Neural progenitor cell (in vitro differentiated cells): Measurements from ENCODE around the gene FAIM2. TPM values are rescaled to one million over a fixed set of nuclear protein-coding genes. Genes with fewer than 3 reads are reported as not detected.

Experiments
- DNase-seq: peaks from one replicate; pipeline ENCODE4 v3.0.0-alpha.2; 2016; ENCODE audit warnings: low spot score
- H2AFZ ChIP-seq: fragments of 200-600 bp; sonication (generic); replicated peaks from 2 replicates; pipeline ENCODE4 v1.6.1; 2016; ENCODE audit warnings: antibody characterized with exemption
- H3F3A ChIP-seq: fragments of 200-600 bp; sonication (generic); 2 replicates; pipeline ENCODE4 v1.6.1; 2016; ENCODE audit warnings: antibody characterized with exemption, low read depth
- H3K27ac ChIP-seq: fragments of 200-600 bp; sonication (generic); 2 replicates; pipeline ENCODE4 v1.5.1; 2016; ENCODE audit warnings: mild to moderate bottlenecking
- H3K27me3 ChIP-seq: fragments of 200-600 bp; sonication (generic); 2 replicates; pipeline ENCODE4 v1.6.1; 2016; ENCODE audit warnings: mild to moderate bottlenecking, moderate library complexity
- H3K36me3 ChIP-seq: fragments of 200-600 bp; sonication (generic); 2 replicates; pipeline ENCODE4 v1.5.1; 2016
- H3K4me1 ChIP-seq: fragments of 200-600 bp; sonication (generic); 2 replicates; pipeline ENCODE4 v1.6.1; 2016; ENCODE audit warnings: mixed run types
- H3K4me2 ChIP-seq: fragments of 200-600 bp; sonication (generic); 2 replicates; pipeline ENCODE4 v1.6.1; 2016
- H3K4me3 ChIP-seq: fragments of 200-600 bp; sonication (generic); 2 replicates; pipeline ENCODE4 v1.5.1; 2016
- H3K79me2 ChIP-seq: fragments of 200-600 bp; sonication (generic); 2 replicates; pipeline ENCODE4 v1.6.1; 2016; ENCODE audit warnings: low read depth
- H3K9ac ChIP-seq: fragments of 200-600 bp; sonication (generic); 2 replicates; pipeline ENCODE4 v1.6.1; 2016
- H3K9me3 ChIP-seq: fragments of 200-600 bp; sonication (generic); 2 replicates; pipeline ENCODE4 v1.5.1; 2016; ENCODE audit warnings: low read depth
- H4K20me1 ChIP-seq: fragments of 200-600 bp; sonication (generic); 2 replicates; pipeline ENCODE4 v1.6.1; 2016; ENCODE audit warnings: low read depth
- H3K27ac Mint-ChIP-seq: 3 replicates; pipeline ENCODE4 v1.8.0; 2021; ENCODE audit warnings: mixed read lengths
- H3K27me3 Mint-ChIP-seq: 2 replicates; pipeline ENCODE4 v1.8.0; 2022; ENCODE audit warnings: low read depth, mild to moderate bottlenecking, inconsistent platforms, moderate library complexity, mixed read lengths; ENCODE audit not compliant: insufficient read depth
- H3K36me3 Mint-ChIP-seq: 3 replicates; pipeline ENCODE4 v1.8.0; 2021; ENCODE audit warnings: mixed read lengths
- H3K4me1 Mint-ChIP-seq: 3 replicates; pipeline ENCODE4 v1.8.0; 2021; ENCODE audit warnings: mixed read lengths
- H3K4me3 Mint-ChIP-seq: 3 replicates; pipeline ENCODE4 v1.8.0; 2021; ENCODE audit warnings: mild to moderate bottlenecking, moderate library complexity, mixed read lengths
- H3K9me3 Mint-ChIP-seq: 3 replicates; pipeline ENCODE4 v1.8.0; 2020; ENCODE audit warnings: mixed read lengths
- EZH2 ChIP-seq: fragments of 200-600 bp; sonication (generic); IDR thresholded peaks from 2 replicates; pipeline ENCODE4 v1.6.1; 2017; ENCODE audit warnings: antibody characterized with exemption, mild to moderate bottlenecking, moderate library complexity
- EZH2phosphoT487 ChIP-seq: fragments of 200-600 bp; sonication (generic); IDR thresholded peaks from 2 replicates; pipeline ENCODE4 v1.6.1; 2017; ENCODE audit warnings: antibody characterized with exemption
- total RNA-seq: library from RNA; depleted of rRNA; stranded (reverse); fragments of >200 nt; gene quantifications from 2 replicates; pipeline ENCODE4 v1.2.3, GENCODE V29; 2015; ENCODE audit warnings: low replicate concordance
- TF ChIP-seq, protein P1 (sequence below): fragments of 200-600 bp; sonication (generic); IDR thresholded peaks from 2 replicates; pipeline ENCODE4 v1.5.1; 2017; ENCODE audit warnings: antibody characterized with exemption, mild to moderate bottlenecking

Gene FAIM2
- total RNA-seq, 1 donor from 2014 or later, result 0.39 TPM

DNA sequence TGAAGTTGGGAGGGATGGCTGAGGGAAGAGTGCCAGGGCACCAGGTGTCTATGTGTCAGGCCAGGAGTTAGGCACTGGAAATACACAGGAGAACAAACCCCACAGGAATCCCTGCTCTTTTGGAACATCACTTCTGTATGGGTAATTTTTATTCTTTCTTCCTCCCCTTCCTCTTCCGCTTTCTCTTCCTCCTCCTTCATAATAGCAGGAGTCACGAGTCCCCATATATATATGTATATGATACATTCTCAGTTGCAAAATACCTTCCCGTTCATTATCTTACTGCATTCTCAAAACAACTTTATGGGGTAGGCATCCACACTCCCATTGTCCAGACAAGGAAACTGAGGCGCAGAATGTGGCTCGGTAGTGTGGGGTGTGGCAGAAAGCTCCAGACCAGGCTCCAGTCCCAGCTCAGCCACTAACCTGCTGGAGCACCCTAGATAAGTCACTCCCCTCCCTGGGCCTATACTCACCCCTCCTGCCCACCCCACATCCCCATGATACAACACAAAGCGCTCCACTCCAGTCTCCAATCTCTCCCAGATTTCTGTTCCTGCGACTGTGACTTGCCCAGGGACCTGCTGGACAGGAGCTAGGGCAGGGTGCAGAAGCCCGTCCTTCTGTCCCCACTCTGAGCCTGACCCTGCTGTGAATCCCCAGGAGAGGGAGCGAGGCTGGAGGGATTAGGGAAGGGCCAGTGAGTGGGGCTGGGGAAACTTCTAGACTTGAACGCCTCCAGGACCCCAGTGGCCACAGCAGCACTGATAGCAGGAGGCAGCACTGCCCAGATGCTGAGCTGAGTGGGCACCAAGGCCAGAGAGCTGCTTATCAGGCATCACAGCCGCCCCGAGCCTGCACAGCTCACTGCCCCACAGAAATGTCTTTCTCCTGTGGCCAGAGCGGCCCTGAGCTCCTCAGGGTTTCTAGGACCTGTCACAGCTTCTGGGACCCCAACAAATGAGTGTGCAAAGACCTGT lies 45.5 kb upstream of the FAIM2 start:
- Histone ChIP-seq H3K36me3 (no peaks in the 10 kb centered on the region), H3K4me3 (no peak overlapping the region), H2AFZ (no peak overlapping the region), H3K9ac (no peak overlapping the region), H3K27me3 (peaks cover 22% of the 10 kb centered on the region), H3K9me3 (no peaks in the 10 kb centered on the region), H3K27ac (no peak overlapping the region), H3K4me1 (peaks cover 9% of the 10 kb centered on the region), H4K20me1 (no peaks in the 10 kb centered on the region), H3K79me2 (no peaks in the 10 kb centered on the region), H3F3A (no peaks in the 10 kb centered on the region), H3K4me2 (no peak overlapping the region)
- peaks cover 11% of the 10 kb centered on the region for H3K27me3 Mint-ChIP-seq
- TF ChIP-seq EZH2phosphoT487 (no peak), EZH2 (no peak)
- TF ChIP-seq, protein P1, sequence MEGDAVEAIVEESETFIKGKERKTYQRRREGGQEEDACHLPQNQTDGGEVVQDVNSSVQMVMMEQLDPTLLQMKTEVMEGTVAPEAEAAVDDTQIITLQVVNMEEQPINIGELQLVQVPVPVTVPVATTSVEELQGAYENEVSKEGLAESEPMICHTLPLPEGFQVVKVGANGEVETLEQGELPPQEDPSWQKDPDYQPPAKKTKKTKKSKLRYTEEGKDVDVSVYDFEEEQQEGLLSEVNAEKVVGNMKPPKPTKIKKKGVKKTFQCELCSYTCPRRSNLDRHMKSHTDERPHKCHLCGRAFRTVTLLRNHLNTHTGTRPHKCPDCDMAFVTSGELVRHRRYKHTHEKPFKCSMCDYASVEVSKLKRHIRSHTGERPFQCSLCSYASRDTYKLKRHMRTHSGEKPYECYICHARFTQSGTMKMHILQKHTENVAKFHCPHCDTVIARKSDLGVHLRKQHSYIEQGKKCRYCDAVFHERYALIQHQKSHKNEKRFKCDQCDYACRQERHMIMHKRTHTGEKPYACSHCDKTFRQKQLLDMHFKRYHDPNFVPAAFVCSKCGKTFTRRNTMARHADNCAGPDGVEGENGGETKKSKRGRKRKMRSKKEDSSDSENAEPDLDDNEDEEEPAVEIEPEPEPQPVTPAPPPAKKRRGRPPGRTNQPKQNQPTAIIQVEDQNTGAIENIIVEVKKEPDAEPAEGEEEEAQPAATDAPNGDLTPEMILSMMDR, result no peak
- DNase-seq, result no peak
- no peaks in the 10 kb centered on the region for H3K36me3 Mint-ChIP-seq
- H3K27ac Mint-ChIP-seq, result no peak overlapping the region
- peaks cover 19% of the 10 kb centered on the region for H3K4me1 Mint-ChIP-seq
- H3K9me3 Mint-ChIP-seq, result no peaks in the 10 kb centered on the region
- no peak overlapping the region for H3K4me3 Mint-ChIP-seq

DNA sequence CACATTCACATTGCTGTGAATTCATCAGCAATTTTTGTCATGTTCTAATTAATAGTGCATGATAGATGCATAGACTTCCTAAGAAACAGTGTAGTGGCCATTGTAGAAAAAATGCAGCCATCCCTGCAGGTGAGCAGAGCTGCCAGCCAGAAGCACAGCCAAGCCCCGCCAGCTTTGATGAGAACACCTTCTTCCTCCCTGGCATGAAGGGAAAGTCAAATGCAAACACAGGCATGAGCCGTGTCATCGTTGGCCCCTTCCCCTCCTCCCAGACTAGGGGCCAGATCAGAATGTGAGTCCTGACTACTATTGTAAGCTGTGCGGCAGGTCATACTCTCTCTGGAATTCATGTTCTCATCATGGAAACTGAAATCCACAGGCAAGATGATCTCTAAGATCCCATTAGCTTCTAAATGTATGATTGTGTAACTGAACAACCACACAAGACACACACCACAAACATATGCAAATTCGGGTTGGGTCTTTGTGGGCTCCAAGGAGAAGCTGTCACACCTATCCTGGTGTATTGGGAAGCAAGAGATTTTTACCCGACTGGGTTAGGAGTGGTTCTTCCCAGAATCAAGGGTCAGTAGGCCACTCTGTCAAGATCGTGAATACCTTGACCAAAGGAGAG lies 44.0 kb upstream of the FAIM2 start:
- Histone ChIP-seq H3K9me3 (no peaks in the 10 kb centered on the region), H3K36me3 (no peaks in the 10 kb centered on the region), H3K4me2 (no peak overlapping the region), H3K9ac (no peak overlapping the region), H3K4me3 (no peak overlapping the region), H3K4me1 (peaks cover 9% of the 10 kb centered on the region), H2AFZ (no peak overlapping the region), H3F3A (no peaks in the 10 kb centered on the region), H4K20me1 (no peaks in the 10 kb centered on the region), H3K27me3 (peaks cover 27% of the 10 kb centered on the region), H3K79me2 (no peaks in the 10 kb centered on the region), H3K27ac (no peak overlapping the region)
- peaks cover 12% of the 10 kb centered on the region for H3K27me3 Mint-ChIP-seq
- H3K4me1 Mint-ChIP-seq, result peaks cover 22% of the 10 kb centered on the region
- DNase-seq, result no peak
- TF ChIP-seq EZH2 (no peak), EZH2phosphoT487 (no peak)
- TF ChIP-seq, protein P1, result no peak
- H3K9me3 Mint-ChIP-seq, result no peaks in the 10 kb centered on the region
- H3K4me3 Mint-ChIP-seq, result no peak overlapping the region
- H3K27ac Mint-ChIP-seq, result no peak overlapping the region
- no peaks in the 10 kb centered on the region for H3K36me3 Mint-ChIP-seq

DNA sequence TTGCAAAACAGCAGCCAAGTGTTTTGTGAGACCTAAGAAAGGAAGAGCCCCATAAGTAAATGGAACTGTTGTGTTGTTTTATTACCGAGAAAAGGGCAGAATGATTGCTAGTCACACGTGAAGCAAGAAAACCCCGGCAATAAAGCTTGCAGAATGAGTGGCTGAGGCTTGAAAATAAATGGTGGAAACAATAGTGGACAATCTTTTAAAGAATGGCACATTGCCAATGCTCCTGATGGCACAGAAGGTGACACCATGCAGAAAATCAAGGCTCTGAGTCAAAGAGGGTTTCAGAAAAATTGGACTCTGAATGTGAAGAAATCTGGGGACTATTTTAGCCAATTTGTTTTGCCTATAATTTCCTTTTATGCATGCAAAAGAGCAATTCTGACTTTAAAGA lies 42.8 kb upstream of the FAIM2 start:
- Histone ChIP-seq H3K4me1 (peaks cover 9% of the 10 kb centered on the region), H3K27me3 (peaks cover 27% of the 10 kb centered on the region), H3F3A (no peaks in the 10 kb centered on the region), H3K36me3 (no peaks in the 10 kb centered on the region), H3K4me3 (no peak overlapping the region), H3K4me2 (no peak overlapping the region), H3K27ac (no peak overlapping the region), H2AFZ (no peak overlapping the region), H4K20me1 (no peaks in the 10 kb centered on the region), H3K9me3 (no peaks in the 10 kb centered on the region), H3K9ac (no peak overlapping the region), H3K79me2 (no peaks in the 10 kb centered on the region)
- Mint-ChIP-seq H3K9me3 (no peaks in the 10 kb centered on the region), H3K27ac (no peak overlapping the region), H3K36me3 (no peaks in the 10 kb centered on the region), H3K4me1 (peaks cover 32% of the 10 kb centered on the region), H3K4me3 (no peak overlapping the region), H3K27me3 (peaks cover 13% of the 10 kb centered on the region)
- no peak for DNase-seq
- TF ChIP-seq EZH2 (no peak), EZH2phosphoT487 (no peak)
- TF ChIP-seq, protein P1, result no peak
